M059J (cell line): ENCODE data around the gene PCDHA7. TPM values are rescaled to one million over a fixed set of nuclear protein-coding genes. Genes with fewer than 3 reads are reported as not detected.
"Not testable (repeated sequence)": the region's sequence is repeated elsewhere in the genome, so short reads cannot be mapped to it uniquely, and the experiment has no call there.

Experiments
- DNase-seq: peaks from one replicate; pipeline ENCODE4 v3.0.0-alpha.2; 2012; ENCODE audit warnings: low read depth
- total RNA-seq: library from RNA; depleted of rRNA; stranded (reverse); fragments of >200 nt; shearing (Covaris generic); gene quantifications from 2 replicates; pipeline ENCODE4 v1.2.3, GENCODE V29; 2014

PCDHA7 gene
- total RNA-seq, 1 experiment from 2014 or later, result 0.02 TPM

DNA sequence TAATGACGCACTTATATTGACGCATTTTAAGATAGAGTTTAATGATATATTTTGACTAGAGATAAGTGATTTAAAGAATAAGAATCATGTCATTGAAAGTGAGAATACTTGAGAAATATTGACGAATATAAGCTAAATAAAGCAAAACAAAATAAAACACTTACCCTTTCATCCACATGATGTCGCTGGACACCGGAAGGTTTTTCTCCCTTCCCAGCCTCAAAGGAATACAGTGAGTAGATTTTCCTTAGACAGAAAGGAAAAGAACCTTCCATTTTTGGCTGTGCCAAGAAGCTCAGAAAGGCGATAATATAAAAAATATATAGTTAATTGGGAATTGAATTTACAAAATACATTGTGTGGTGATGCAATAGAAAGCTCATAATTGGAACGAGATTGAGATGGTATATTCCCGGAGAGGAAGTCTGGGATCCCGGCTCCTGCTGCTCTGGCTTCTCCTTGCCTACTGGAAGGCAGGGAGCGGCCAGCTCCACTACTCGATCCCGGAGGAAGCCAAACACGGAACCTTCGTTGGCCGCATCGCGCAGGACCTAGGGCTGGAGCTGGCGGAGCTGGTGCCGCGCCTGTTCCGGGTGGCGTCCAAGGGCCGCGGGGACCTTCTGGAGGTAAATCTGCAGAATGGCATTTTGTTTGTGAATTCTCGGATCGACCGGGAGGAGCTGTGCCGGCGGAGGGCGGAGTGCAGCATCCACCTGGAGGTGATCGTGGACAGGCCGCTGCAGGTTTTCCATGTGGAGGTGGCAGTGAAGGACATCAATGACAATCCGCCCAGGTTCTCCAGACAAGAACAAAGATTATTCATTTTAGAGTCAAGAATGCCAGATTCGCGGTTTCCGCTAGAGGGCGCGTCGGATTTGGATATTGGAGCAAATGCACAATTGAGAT, 12.4 kb upstream of the PCDHA7 start, which contains the start of gene PCDHA5:
Gene PCDHA5, plus strand, starts transcription at position 239 of the 906 bp plus-strand sequence.
- no peak for DNase-seq

DNA sequence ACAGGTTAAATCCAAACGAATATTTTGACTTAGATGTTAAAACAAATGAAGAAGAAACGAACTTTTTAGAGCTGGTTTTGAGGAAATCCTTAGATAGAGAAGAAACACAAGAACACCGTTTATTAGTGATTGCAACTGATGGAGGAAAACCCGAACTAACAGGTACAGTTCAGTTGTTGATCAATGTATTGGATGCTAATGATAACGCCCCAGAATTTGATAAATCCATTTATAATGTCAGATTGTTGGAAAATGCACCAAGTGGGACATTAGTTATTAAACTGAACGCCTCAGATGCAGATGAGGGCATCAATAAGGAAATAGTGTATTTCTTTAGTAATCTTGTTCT, 11.8 kb upstream of the PCDHA7 start:
- no peak for DNase-seq

DNA sequence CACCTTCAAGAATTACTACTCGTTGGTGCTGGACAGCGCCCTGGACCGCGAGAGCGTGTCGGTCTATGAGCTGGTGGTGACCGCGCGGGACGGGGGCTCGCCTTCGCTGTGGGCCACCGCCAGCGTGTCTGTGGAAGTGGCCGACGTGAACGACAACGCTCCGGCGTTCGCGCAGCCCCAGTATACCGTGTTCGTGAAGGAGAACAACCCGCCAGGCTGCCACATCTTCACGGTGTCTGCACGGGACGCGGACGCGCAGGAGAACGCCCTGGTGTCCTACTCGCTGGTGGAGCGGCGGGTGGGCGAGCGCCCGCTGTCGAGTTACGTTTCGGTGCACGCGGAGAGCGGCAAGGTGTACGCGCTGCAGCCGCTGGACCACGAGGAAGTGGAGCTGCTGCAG, 11.1 kb upstream of the PCDHA7 start:
- DNase-seq, result not testable (repeated sequence)

- DNase-seq, result no peak
These were observed 10.6 kb upstream of the PCDHA7 start for GRCh38 chr5:140823475-140823874.

GRCh38 chr5:140827704-140828361, 6.2 kb upstream of the PCDHA7 start, which contains the start of gene PCDHA6:
PCDHA6 (plus strand) TSS chr5:140827960; CDS start chr5:140828092, 132 bp downstream.
- no peak for DNase-seq

DNA sequence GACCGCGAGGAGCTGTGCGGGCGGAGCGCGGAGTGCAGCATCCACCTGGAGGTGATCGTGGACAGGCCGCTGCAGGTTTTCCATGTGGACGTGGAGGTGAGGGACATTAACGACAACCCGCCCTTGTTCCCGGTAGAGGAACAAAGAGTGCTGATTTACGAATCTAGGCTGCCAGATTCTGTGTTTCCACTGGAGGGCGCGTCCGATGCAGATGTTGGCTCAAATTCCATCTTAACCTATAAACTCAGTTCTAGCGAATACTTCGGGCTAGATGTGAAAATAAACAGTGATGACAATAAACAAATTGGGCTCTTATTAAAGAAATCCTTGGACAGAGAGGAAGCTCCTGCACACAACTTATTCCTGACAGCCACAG, 5.7 kb upstream of the PCDHA7 start:
- no peak for DNase-seq

DNA sequence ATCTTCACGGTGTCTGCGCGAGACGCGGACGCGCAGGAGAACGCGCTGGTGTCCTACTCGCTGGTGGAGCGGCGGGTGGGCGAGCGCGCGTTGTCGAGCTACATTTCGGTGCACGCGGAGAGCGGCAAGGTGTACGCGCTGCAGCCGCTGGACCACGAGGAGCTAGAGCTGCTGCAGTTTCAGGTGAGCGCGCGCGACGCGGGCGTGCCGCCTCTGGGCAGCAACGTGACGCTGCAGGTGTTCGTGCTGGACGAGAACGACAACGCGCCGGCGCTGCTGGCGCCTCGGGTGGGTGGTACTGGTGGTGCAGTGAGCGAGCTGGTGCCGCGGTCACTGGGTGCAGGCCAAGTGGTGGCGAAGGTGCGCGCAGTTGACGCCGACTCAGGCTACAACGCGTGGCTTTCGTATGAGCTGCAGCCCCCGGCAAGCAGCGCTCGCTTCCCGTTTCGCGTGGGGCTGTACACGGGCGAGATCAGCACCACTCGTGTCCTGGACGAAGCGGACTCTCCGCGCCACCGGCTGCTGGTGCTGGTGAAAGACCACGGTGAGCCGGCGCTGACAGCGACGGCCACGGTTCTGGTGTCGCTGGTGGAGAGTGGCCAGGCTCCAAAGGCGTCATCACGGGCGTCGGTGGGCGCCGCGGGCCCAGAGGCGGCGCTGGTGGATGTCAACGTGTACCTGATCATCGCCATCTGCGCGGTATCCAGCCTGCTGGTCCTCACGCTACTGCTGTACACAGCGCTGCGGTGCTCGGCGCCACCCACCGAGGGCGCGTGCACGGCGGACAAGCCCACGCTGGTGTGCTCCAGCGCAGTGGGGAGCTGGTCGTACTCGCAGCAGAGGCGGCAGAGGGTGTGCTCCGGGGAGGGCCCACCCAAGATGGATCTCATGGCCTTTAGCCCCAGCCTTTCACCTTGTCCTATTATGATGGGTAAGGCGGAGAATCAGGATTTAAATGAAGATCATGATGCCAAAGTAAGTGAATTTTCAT, 4.3 kb upstream of the PCDHA7 start:
- not testable (repeated sequence) for DNase-seq

GRCh38 chr5:140834439-140835008, 455 bp downstream of the PCDHA7 start:
- DNase-seq, result not testable (repeated sequence)

DNA sequence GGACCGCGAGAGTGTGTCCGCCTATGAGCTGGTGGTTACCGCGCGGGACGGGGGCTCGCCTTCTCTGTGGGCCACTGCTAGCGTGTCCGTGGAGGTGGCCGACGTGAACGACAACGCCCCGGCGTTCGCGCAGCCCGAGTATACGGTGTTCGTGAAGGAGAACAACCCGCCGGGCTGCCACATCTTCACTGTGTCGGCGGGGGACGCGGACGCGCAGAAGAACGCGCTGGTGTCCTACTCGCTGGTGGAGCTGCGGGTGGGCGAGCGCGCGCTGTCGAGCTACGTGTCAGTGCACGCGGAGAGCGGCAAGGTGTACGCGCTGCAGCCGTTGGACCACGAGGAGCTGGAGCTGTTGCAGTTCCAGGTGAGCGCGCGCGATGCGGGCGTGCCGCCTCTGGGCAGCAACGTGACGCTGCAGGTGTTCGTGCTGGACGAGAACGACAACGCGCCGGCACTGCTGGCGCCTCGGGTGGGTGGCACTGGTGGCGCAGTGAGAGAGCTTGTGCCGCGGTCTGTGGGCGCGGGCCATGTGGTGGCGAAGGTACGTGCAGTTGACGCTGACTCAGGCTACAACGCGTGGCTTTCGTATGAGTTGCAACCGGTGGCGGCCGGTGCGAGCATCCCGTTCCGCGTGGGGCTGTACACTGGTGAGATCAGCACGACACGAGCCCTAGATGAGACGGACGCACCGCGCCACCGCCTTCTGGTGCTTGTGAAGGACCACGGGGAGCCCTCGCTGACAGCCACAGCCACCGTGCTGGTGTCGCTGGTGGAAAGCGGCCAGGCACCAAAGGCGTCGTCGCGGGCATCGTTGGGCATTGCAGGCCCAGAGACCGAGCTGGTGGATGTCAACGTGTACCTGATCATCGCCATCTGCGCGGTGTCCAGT, 1.8 kb downstream of the PCDHA7 start:
- DNase-seq, result no peak

DNA sequence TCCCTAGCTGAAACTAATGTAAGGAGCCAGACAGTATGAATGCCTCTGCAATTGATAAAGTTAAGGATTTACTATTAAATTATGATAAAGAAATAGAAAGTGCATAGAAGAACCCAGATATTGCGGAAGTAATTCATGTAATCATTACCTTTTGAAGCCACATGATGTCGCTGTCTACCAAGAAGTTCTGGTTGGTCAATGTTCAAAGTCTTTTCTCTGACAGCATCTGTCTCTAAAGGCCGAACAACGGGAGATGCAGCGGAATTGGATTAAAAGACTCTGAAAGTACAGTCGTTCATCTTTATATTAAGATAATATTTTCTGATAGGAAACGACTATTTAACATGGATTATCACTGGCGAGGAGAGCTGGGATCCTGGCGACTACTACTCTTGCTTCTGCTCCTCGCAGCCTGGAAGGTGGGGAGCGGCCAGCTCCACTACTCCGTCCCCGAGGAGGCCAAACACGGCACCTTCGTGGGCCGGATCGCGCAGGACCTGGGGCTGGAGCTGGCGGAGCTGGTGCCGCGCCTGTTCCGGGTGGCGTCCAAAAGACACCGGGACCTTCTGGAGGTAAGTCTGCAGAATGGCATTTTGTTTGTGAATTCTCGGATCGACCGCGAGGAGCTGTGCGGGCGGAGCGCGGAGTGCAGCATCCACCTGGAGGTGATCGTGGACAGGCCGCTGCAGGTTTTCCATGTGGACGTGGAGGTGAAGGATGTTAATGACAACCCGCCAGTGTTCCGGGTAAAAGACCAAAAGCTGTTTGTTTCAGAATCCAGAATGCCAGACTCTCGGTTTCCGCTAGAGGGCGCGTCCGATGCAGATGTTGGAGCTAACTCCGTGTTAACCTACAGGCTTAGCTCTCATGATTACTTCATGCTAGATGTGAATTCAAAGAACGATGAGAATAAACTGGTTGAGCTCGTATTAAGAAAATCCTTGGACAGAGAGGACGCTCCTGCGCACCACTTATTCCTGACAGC, 7.2 kb downstream of the PCDHA7 start, which contains the start of gene PCDHA8:
Gene PCDHA8, plus strand, starts transcription at position 210 of the 985 bp plus-strand sequence. Its CDS starts 135 bp downstream, at position 345.
- DNase-seq, result no peak

GRCh38 chr5:140842798-140843733, 9.0 kb downstream of the PCDHA7 start:
- DNase-seq, result no peak

DNA sequence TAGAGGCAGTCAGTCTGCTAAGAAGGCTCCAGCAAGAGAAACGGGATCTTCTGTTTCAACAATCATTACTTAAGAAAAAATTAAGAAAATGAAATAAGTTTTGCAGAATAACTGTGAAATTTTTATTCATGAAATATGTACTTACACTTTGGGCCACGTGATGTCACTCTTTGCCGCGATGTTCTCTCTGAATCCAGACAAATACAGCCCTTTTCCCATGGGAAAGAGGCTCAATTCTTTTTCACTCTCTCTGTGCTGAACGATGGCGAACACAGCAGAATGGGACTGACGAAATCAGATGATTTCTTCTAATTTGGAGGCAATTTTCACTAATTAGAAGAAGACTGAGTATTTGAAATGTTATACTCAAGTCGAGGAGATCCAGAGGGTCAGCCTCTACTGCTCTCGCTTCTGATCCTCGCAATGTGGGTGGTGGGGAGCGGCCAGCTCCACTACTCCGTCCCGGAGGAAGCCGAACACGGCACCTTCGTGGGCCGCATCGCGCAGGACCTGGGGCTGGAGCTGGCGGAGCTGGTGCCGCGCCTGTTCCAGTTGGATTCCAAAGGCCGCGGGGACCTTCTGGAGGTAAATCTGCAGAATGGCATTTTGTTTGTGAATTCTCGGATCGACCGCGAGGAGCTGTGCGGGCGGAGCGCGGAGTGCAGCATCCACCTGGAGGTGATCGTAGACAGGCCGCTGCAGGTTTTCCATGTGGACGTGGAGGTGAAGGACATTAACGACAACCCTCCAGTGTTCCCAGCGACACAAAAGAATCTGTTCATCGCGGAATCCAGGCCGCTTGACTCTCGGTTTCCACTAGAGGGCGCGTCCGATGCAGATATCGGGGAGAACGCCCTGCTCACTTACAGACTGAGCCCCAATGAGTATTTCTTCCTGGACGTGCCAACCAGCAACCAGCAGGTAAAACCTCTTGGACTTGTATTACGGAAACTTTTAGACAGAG, 14.4 kb downstream of the PCDHA7 start, which contains the start of gene PCDHA9:
Gene PCDHA9, plus strand, starts transcription at position 244 of the 964 bp plus-strand sequence. Its CDS starts 114 bp downstream, at position 358.
- DNase-seq, result not testable (repeated sequence)

DNA sequence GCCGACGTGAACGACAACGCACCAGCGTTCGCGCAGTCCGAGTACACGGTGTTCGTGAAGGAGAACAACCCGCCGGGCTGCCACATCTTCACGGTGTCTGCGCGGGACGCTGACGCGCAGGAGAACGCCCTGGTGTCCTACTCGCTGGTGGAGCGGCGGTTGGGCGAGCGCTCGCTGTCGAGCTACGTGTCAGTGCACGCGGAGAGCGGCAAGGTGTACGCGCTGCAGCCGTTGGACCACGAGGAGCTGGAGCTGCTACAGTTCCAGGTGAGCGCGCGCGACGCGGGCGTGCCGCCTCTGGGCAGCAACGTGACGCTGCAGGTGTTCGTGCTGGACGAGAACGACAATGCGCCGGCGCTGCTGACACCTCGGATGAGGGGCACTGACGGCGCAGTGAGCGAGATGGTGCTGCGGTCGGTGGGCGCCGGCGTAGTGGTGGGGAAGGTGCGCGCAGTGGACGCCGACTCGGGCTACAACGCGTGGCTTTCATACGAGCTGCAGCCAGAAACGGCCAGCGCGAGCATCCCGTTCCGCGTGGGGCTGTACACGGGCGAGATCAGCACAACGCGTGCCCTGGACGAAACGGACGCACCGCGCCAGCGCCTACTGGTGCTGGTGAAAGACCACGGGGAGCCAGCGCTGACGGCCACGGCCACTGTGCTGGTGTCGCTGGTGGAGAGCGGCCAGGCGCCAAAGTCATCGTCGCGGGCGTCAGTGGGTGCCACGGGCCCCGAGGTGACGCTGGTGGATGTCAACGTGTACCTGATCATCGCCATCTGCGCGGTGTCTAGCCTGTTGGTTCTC, 16.0 kb downstream of the PCDHA7 start:
- not testable (repeated sequence) for DNase-seq

- DNase-seq, result no peak
These were observed 22.0 kb downstream of the PCDHA7 start, which contains the start of gene PCDHA10 for GRCh38 chr5:140855772-140856674. PCDHA10 (plus strand) TSS chr5:140855897; CDS start chr5:140856049, 152 bp downstream.
